Mesendoderm (in vitro differentiated cells): ENCODE measurements around the gene SRCIN1.

ENCODE experiments used
- DNase-seq: peaks from one replicate; pipeline ENCODE4 v3.0.0; 2013
- H2AK5ac ChIP-seq: 2 replicates; pipeline ENCODE4 v1.6.1; 2013; ENCODE audit warnings: low read length, inconsistent platforms
- H2BK120ac ChIP-seq: 2 replicates; pipeline ENCODE4 v1.6.1; 2013; ENCODE audit warnings: low read depth, mild to moderate bottlenecking, low read length, moderate library complexity, mixed read lengths
- H2BK15ac ChIP-seq: replicated peaks from 2 replicates; pipeline ENCODE4 v1.6.1; 2013; ENCODE audit warnings: low read depth, mild to moderate bottlenecking, moderate library complexity
- H2BK5ac ChIP-seq: 2 replicates; pipeline ENCODE4 v1.6.1; 2013; ENCODE audit warnings: low read length, inconsistent platforms
- H3K18ac ChIP-seq: 2 replicates; pipeline ENCODE4 v1.6.1; 2013; ENCODE audit warnings: mild to moderate bottlenecking, low read length, mixed read lengths
- H3K23ac ChIP-seq: one replicate; pipeline ENCODE4 v1.6.1; 2013; ENCODE audit warnings: low read length
- H3K27ac ChIP-seq: 2 replicates; pipeline ENCODE4 v1.5.1; 2013; ENCODE audit warnings: low read depth, mild to moderate bottlenecking, inconsistent platforms, low read length, moderate library complexity
- H3K27me3 ChIP-seq: 2 replicates; pipeline ENCODE4 v1.6.1; 2013; ENCODE audit warnings: low read length, control low read depth, mild to moderate bottlenecking, inconsistent platforms; ENCODE audit not compliant: insufficient read depth, poor library complexity
- H3K36me3 ChIP-seq: 2 replicates; pipeline ENCODE4 v1.6.1; 2013; ENCODE audit warnings: low read length, inconsistent platforms; ENCODE audit not compliant: control insufficient read depth, insufficient read depth
- H3K4ac ChIP-seq: one replicate; pipeline ENCODE4 v1.6.1; 2013; ENCODE audit warnings: low read depth, mild to moderate bottlenecking, low read length, moderate library complexity
- H3K4me1 ChIP-seq: 2 replicates; pipeline ENCODE4 v1.6.1; 2013; ENCODE audit warnings: low read depth, low read length, inconsistent platforms; ENCODE audit not compliant: control insufficient read depth
- H3K4me2 ChIP-seq: 2 replicates; pipeline ENCODE4 v1.6.1; 2013; ENCODE audit warnings: low read length
- H3K4me3 ChIP-seq: 2 replicates; pipeline ENCODE4 v1.5.1; 2013; ENCODE audit warnings: mild to moderate bottlenecking, low read length
- H3K56ac ChIP-seq: one replicate; pipeline ENCODE4 v1.6.1; 2013; ENCODE audit warnings: low read length
- H3K79me1 ChIP-seq: 2 replicates; pipeline ENCODE4 v1.6.1; 2013; ENCODE audit warnings: low read length, inconsistent platforms
- H3K79me2 ChIP-seq: 2 replicates; pipeline ENCODE4 v1.6.1; 2013; ENCODE audit warnings: mild to moderate bottlenecking, low read length; ENCODE audit not compliant: control insufficient read depth, insufficient read depth
- H3K9ac ChIP-seq: 2 replicates; pipeline ENCODE4 v1.6.1; 2013; ENCODE audit warnings: low read length, inconsistent platforms
- H4K5ac ChIP-seq: one replicate; pipeline ENCODE4 v1.6.1; 2013; ENCODE audit warnings: low read length
- H4K8ac ChIP-seq: one replicate; pipeline ENCODE4 v1.6.1; 2013; ENCODE audit warnings: low read depth, mild to moderate bottlenecking, control low read depth, low read length, moderate library complexity
- WGBS: extraction: QIAGEN DNeasy Blood & Tissue Kit; methylation state at CpG from one replicate; pipeline ENCODE4 v1.1.7; 2013; ENCODE audit warnings: low lambda C conversion rate, missing lambda C conversion rate; ENCODE audit not compliant: insufficient coverage; ENCODE audit errors: extremely low coverage; 5-methylcytosine and 5-hydroxymethylcytosine counted together

Gene SRCIN1

GRCh38 chr17:38592487-38592886 is 13.3 kb downstream of the SRCIN1 start:
- Histone ChIP-seq H3K27me3 (no peaks in the 10 kb centered on the region), H3K23ac (no peak overlapping the region), H3K79me1 (no peaks in the 10 kb centered on the region), H3K9ac (no peak overlapping the region), H3K18ac (no peak overlapping the region), H3K79me2 (no peaks in the 10 kb centered on the region), H2BK120ac (no peak overlapping the region), H3K4me2 (no peak overlapping the region), H3K27ac (no peak overlapping the region), H2BK5ac (no peak overlapping the region), H3K4me3 (no peak overlapping the region), H4K5ac (no peak overlapping the region), H4K8ac (no peak overlapping the region), H3K36me3 (no peaks in the 10 kb centered on the region), H3K4me1 (no peaks in the 10 kb centered on the region), H2BK15ac (no peak overlapping the region), H3K4ac (no peak overlapping the region), H3K56ac (no peak overlapping the region), H2AK5ac (no peak overlapping the region)
- no peak for DNase-seq

GRCh38 chr17:38591759-38592241 is 14.0 kb downstream of the SRCIN1 start:
- H3K27ac ChIP-seq: no peak overlapping the region
- H3K4me3 ChIP-seq: no peak overlapping the region
- H3K23ac ChIP-seq: no peak overlapping the region
- no peak overlapping the region for H4K5ac ChIP-seq
- H3K4ac ChIP-seq: no peak overlapping the region
- WGBS: no CpG with 5 or more reads among the region's 5 CpGs
- no peaks in the 10 kb centered on the region for H3K79me2 ChIP-seq
- no peak overlapping the region for H3K18ac ChIP-seq
- H3K79me1 ChIP-seq: no peaks in the 10 kb centered on the region
- DNase-seq: no peak
- H3K36me3 ChIP-seq: no peaks in the 10 kb centered on the region
- H3K4me2 ChIP-seq: no peak overlapping the region
- H2AK5ac ChIP-seq: no peak overlapping the region
- H3K27me3 ChIP-seq: no peaks in the 10 kb centered on the region
- no peak overlapping the region for H3K56ac ChIP-seq
- no peak overlapping the region for H2BK5ac ChIP-seq
- H3K4me1 ChIP-seq: no peaks in the 10 kb centered on the region
- H4K8ac ChIP-seq: no peak overlapping the region
- no peak overlapping the region for H2BK120ac ChIP-seq
- no peak overlapping the region for H2BK15ac ChIP-seq
- no peak overlapping the region for H3K9ac ChIP-seq

- no peak overlapping the region for H3K4me2 ChIP-seq
- no peak overlapping the region for H4K8ac ChIP-seq
- H2BK15ac ChIP-seq: no peak overlapping the region
- H4K5ac ChIP-seq: no peak overlapping the region
- no peak overlapping the region for H2BK120ac ChIP-seq
- H3K4me3 ChIP-seq: no peak overlapping the region
- no peak overlapping the region for H2BK5ac ChIP-seq
- H3K79me1 ChIP-seq: no peaks in the 10 kb centered on the region
- DNase-seq: peak; percentile 48
- H3K4ac ChIP-seq: no peak overlapping the region
- WGBS: no CpG with 5 or more reads among the region's 6 CpGs
- no peak overlapping the region for H3K9ac ChIP-seq
- H3K27ac ChIP-seq: no peak overlapping the region
- H3K56ac ChIP-seq: no peak overlapping the region
- no peak overlapping the region for H3K23ac ChIP-seq
- H3K36me3 ChIP-seq: no peaks in the 10 kb centered on the region
- H3K18ac ChIP-seq: no peak overlapping the region
- no peaks in the 10 kb centered on the region for H3K79me2 ChIP-seq
- H3K4me1 ChIP-seq: no peaks in the 10 kb centered on the region
- H2AK5ac ChIP-seq: no peak overlapping the region
- no peaks in the 10 kb centered on the region for H3K27me3 ChIP-seq
These were observed 14.6 kb downstream of the SRCIN1 start for GRCh38 chr17:38590988-38591758.

GRCh38 chr17:38589462-38590114 is 16.2 kb downstream of the SRCIN1 start:
- H3K56ac ChIP-seq: no peak overlapping the region
- WGBS: no CpG with 5 or more reads among the region's 10 CpGs
- no peaks in the 10 kb centered on the region for H3K27me3 ChIP-seq

GRCh38 chr17:38588788-38589174 is 17.0 kb downstream of the SRCIN1 start:
- no peaks in the 10 kb centered on the region for H3K79me1 ChIP-seq
- peaks cover 2% of the 10 kb centered on the region for H3K4me1 ChIP-seq
- H3K27me3 ChIP-seq: no peaks in the 10 kb centered on the region
- no peak overlapping the region for H3K4me3 ChIP-seq
- H2BK15ac ChIP-seq: no peak overlapping the region
- H3K27ac ChIP-seq: no peak overlapping the region
- no peak overlapping the region for H4K5ac ChIP-seq
- H3K36me3 ChIP-seq: no peaks in the 10 kb centered on the region
- no peaks in the 10 kb centered on the region for H3K79me2 ChIP-seq
- DNase-seq: no peak
- H2BK5ac ChIP-seq: no peak overlapping the region
- H3K4me2 ChIP-seq: no peak overlapping the region
- no peak overlapping the region for H2AK5ac ChIP-seq
- H3K9ac ChIP-seq: no peak overlapping the region
- no peak overlapping the region for H3K56ac ChIP-seq
- no CpG with 5 or more reads among the region's 9 CpGs for WGBS
- H3K18ac ChIP-seq: no peak overlapping the region
- H4K8ac ChIP-seq: no peak overlapping the region
- H3K23ac ChIP-seq: no peak overlapping the region
- H3K4ac ChIP-seq: no peak overlapping the region
- no peak overlapping the region for H2BK120ac ChIP-seq

More at GRCh38 chr17:38589462-38590114, 16.2 kb downstream of the SRCIN1 start:
- Histone ChIP-seq H2BK5ac (no peak overlapping the region), H2AK5ac (no peak overlapping the region), H3K36me3 (no peaks in the 10 kb centered on the region), H2BK15ac (no peak overlapping the region), H3K23ac (no peak overlapping the region), H3K18ac (no peak overlapping the region), H3K4me2 (no peak overlapping the region), H3K27ac (no peak overlapping the region), H3K79me1 (no peaks in the 10 kb centered on the region), H4K8ac (no peak overlapping the region), H4K5ac (no peak overlapping the region), H3K79me2 (no peaks in the 10 kb centered on the region), H3K4ac (no peak overlapping the region), H3K4me1 (peaks cover 1% of the 10 kb centered on the region), H2BK120ac (no peak overlapping the region), H3K9ac (no peak overlapping the region), H3K4me3 (no peak overlapping the region)
- DNase-seq: no peak
